ENCODE measurements around the gene SCAND1.
"Not testable (repeated sequence)": the region's sequence is repeated elsewhere in the genome, so short reads cannot be mapped to it uniquely, and the experiment has no call there.

The SCAND1 gene

DNA sequence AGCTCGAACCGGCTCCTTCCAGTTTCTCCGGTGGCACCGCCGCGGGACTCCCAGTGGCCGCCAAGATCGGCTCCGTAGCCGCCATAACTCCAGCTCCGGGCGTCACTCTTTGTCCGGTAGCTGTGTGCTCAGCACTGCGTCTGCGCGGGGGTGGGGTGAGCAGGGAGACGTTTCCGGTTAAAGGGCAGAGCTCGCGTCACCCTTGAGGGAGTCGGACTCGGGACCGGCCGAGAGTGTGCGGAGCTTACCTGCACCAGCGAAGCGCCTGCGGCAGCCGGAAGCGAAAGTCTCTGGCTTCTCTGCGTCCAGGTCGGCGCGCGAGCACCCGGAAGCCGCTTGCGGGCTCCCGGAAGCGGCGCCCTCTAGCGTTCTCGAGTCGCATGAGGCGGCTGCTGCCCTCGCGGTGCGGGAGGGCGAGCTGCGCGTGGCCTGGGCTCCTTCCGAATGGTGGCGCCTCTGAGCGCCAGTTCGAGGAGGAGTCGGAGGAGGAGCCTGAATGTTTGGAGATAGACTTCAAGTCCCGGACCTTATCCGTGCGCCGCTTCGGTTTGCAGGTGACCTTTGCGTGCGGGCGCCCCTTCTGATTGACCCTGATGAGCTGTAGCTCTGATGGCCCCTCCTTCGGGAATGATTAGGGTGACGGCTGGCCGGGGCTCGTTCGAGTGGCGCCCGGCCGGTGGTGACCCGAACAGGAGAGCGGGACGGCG is at the start of gene SCAND1:
Gene SCAND1, minus strand, starts transcription at position 303 of the 707 bp plus-strand sequence. Its CDS starts 218 bp downstream, at position 85.
- DNase-seq = peak; percentile 96

DNA sequence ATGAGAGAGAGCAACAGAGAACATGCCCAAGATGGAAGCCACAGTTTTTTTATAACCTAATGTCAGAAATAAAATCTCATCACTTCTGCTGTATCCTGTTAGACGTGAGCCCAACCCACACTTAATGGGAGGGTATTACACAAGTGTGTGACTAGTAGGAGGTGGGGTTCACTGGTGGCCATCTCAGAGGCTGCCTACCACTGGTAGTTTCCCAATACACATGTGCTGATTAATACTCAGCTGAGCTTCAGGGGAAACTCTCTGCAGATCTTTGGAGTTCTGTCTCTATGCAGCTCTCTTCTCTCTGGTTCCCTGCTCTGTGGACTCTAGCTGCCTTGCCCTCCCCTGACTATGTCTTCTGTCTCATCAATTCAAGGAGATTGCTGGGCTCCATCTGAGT is 49.7 kb upstream of the SCAND1 start:
- no peak for DNase-seq

DNA sequence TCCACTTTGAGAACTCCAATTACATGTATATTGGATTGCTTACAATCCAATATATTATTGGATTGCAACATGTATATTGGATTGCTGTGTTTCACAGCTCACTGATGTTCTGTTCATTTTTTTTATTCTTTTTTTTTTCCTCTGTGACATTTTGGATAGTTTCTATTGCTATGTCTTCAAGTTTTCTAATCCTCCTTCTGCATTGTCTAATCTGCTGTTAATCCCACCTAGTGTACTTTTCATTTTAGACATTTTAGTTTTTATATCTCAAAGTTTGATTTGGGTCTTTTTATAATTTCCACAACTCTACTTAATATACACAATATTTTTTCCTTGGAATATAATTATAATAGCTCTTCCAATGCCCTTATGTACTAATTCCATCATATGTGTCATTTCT is 48.6 kb upstream of the SCAND1 start:
- no peak for DNase-seq

- not testable (repeated sequence) for DNase-seq
These were observed 47.0 kb upstream of the SCAND1 start for GRCh38 chr20:36001331-36001730.

DNA sequence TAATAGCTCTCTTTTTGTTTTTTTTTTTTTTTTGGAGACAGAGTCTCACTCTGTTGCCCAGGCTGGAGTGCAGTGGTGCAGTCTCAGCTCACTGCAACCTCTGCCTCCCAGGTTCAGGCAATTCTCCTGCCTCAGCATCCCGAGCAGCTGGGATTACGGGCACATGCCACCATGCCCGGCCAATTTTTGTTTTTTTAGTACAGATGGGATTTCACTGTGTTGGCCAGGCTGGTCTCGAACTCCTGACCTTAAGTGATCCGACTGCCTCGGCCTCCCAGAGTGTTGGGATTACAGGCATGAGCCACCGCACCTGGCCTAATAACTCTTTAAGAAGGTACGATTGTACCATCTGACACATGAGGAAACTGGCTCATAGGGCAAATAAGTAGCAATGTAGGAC is 42.2 kb upstream of the SCAND1 start:
- DNase-seq = not testable (repeated sequence)

GRCh38 chr20:35994994-35995453 is 40.7 kb upstream of the SCAND1 start:
- DNase-seq = peak; percentile 86

GRCh38 chr20:35992713-35993335 is 38.5 kb upstream of the SCAND1 start:
- DNase-seq = peak; percentile 31

DNA sequence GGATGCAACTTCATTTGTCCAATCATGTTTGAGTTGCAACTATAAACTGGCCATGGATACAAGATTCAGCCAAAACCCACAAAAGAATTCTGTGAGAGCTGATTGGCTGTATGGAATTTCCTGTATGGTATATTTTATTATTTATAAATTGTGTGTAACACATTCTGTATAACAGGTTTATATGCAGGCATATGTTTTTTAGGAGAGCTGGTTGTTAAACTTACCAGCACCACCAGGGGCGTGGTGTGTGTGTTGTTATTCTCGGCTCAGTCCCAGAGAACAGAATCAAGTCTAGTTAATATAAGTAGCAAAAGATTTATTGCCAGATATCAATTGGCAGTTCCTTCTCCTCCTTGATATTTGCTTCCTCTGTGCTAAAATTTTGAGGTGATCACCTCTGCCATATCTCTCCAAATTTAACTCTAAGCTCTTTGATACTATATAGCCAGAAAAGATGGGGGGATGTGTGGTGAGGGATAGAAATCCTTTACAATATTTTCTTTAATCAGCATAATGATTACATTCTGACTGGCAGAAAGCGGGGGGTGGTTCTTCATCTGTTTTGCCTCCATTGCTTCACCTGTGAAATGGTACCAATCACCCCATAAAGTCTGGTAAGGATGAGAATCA is 37.0 kb upstream of the SCAND1 start:
- peak; percentile 12 for DNase-seq

- DNase-seq = no peak
These were observed 34.7 kb upstream of the SCAND1 start for GRCh38 chr20:35988910-35989463.

DNA sequence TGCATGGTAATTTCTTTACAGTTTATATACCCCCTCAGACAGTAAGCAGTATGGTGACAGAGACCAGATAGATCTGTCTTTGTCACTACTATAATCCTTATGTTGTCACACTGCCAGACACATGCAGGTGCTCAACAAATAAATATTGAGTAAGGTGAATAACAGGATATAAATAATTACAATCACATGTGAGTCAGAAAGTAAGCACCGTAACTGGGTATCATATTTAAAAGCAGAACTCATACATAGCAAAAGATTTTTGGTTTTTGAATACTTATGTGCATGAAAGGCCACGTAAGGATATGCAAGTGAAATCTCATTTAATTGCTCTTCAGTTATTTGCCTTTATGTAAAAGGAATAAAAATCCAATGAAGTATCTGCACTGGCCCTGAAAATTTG is 31.5 kb upstream of the SCAND1 start:
- DNase-seq = no peak

- DNase-seq = no peak
These were observed 30.1 kb upstream of the SCAND1 start for GRCh38 chr20:35984382-35984781.

- DNase-seq = no peak
These were observed 27.7 kb upstream of the SCAND1 start for GRCh38 chr20:35981969-35982368.

DNA sequence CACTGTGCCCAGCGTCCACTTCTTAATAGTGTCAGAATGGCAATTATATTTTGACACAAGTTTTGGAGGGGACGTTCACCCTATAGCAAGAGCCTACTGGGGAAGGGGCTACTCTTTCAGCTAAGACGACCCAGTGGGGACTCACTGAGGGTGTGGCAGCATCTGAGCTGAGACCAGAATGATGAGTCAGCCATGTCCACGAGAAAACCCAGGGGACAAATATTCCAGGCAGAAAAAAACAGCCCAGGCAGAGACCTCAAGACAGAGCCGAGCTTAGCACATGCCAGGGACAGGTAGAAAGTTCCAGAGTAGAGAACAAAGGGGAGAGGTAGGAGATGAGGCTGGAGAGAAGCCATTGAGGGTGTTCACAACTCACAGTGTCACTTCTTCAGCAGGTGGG is 25.2 kb upstream of the SCAND1 start:
- DNase-seq = no peak

- DNase-seq = no peak
These were observed 23.8 kb upstream of the SCAND1 start for GRCh38 chr20:35978041-35978513.

DNA sequence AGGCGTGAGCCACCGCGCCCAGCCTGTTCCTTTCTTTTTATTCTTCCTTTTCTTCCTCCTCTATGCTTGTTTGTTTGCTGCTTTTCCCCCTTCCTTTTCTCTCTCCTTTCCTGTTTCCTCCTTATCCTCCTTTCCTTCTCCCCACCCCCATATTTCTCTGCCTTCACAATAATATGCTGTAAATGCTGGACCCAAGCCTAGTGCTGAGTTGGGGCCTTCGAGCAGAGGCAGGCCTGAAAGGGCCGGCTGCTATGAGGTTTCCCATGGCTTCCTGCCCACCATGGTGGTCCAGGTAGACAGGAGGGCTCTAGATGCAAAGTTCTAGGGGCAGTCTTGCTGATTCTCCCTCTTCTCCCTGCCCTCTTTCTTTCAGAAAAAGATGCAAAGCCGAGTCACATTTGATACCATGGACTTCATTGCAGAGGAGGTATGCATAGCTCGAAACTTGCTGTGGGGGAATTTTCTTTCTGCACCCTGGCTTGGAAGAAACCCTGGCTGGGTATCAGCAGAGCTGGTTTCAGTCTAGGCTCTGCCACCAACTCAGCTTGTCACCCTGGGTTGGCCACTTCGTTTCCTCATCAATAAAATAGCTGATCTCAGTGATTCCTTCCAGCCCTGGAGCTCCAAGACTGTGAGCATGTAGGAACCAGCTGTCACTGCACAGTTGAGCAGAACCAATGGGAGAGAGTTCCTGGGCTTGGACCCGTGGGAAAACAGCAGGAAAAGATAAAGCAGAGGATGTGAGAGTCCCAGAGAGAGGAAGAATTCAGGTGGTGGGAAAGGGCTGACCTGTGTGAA is 21.5 kb upstream of the SCAND1 start:
- no peak for DNase-seq

DNA sequence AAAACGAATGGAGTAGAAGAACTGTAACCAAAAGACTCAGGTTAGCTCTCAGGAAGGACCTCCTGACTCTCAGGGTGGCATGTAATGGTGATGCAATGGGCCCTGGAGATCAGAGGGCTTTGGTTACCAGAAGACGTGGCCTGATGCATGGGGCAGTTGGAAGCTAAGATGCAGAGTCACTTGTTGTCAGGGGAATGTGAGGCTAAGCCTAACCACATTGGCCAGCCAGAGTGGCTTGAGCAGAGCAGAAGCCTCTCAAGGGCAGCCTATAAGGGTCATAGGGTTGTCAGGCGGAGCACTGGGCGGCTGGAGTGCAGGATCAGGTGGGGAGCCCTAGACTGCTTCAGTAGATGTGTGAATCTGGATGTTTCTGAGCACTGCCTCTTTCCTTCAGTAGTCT is 20.0 kb upstream of the SCAND1 start:
- no peak for DNase-seq

- no peak for DNase-seq
These were observed 18.2 kb upstream of the SCAND1 start for GRCh38 chr20:35972462-35972861.

- no peak for DNase-seq
These were observed 17.7 kb upstream of the SCAND1 start for GRCh38 chr20:35971981-35972380.

- DNase-seq = no peak
These were observed 14.6 kb upstream of the SCAND1 start for GRCh38 chr20:35968930-35969329.

DNA sequence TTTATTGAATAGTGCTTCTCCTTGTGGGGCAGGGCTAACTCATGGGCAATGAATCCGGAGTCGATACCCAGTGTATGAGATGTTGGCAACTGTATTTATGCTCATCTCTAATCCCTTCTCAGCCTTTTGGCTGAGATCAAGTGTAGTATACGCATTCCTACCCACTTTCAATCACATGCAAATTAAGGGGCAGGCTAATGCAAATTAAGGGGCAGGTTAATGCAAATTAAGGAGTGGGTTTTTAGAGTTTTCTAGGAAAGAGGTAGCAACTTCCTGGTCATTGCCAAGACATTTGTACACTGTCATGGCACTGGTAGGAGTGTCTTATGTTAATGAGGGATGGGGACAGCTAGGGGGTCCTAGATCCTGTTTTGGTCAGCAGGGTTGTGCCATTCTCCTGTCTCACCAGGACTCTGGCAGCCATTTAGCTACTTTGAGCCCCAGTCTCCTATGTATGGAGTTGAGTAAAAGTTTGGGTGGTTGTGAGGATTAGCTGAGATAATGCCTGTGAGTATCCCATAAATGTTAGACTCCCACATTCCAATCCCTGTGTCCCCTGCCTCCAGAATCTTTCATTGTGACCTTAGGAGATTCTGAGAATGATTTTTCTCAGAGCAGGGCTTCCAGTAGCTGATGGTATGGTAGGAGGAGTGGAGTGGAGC is 13.8 kb upstream of the SCAND1 start, which contains the start of gene CNBD2:
Gene CNBD2, plus strand, starts transcription at position 612 of the 662 bp plus-strand sequence. CDS start 173 bp downstream, outside the sequence.
- DNase-seq = no peak

DNA sequence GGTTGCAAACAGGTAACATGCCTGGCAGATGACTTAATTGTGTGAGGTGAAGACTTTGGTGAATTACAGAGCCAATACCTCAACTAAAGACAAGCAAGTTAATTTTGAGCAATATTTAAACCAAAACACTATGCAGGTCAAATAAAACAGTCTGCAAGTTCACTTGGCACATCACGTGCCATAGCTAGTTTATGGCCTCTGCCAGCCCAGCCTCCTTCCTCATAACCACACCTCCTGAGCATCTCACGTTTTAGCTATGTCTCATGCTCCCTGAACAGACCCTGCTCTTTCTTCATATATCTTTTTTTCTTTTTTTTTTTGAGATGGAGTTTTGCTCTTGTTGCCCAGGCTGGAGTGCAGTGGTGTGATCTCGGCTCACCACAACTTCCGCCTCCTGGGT is 9.6 kb upstream of the SCAND1 start:
- no peak for DNase-seq

DNA sequence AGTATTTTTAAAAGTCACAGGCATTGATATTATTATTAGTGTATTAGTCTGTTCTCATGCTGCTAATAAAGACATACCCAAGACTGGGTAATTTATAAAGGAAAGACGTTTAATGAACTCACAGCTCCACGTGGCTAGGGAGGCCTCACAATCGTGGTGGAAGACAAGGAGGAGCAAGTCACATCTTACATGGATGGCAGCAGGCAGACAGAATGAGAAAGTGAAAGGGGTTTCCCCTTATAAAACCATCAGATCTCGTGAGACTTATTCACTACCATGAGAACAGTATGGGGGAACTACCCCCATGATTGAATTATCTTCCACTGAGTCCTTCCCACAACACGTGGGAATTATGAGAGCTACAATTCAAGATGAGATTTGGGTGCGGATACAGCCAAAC is 5.0 kb upstream of the SCAND1 start:
- DNase-seq = not testable (repeated sequence)

All from activated CD4-positive, alpha-beta T cell treated with anti-CD3 and anti-CD28 coated beads, Interleukin-2, amount 50 U/mL, for 1 hour (primary cell).